GM19455 (cell line): Measurements from ENCODE around the gene DHRS11.

Source experiments
- ATAC-seq: cut with Tn5 transposase; IDR thresholded peaks from one replicate; pipeline ENCODE4 v1.9.1; 2021; ENCODE audit not compliant: unreplicated experiment

The DHRS11 gene

GRCh38 chr17:36647636-36648035, 56.0 kb downstream of the DHRS11 start:
- no peak for ATAC-seq

- no peak for ATAC-seq
These were observed 58.6 kb downstream of the DHRS11 start for GRCh38 chr17:36650096-36650775.
